Transverse colon (tissue), 4 donors: ENCODE results near the gene DCT.

ENCODE experiments used
- CTCF ChIP-seq, 5 experiments: fragments of 200-600 bp in 3 of 5; fragments of 450-650 bp in 2 of 5; sonication (generic) in 3 of 5; IDR thresholded peaks; 1 replicate in 2 of 5; 2 replicates in 3 of 5; pipeline ENCODE4 v1.5.1; 2016 to 2017; ENCODE audit warnings: antibody characterized with exemption in 5 of 5, inconsistent platforms in 3 of 5, mild to moderate bottlenecking in 2 of 5, moderate library complexity in 1 of 5
- EP300 ChIP-seq: sonication (generic); formaldehyde crosslinking; IDR thresholded peaks from one replicate; pipeline ENCODE4 v1.6.1; 2017; ENCODE audit warnings: antibody characterized with exemption, low read depth
- POLR2A ChIP-seq: fragments of 450-650 bp; IDR thresholded peaks from one replicate; pipeline ENCODE4 v1.6.1; 2016; ENCODE audit warnings: antibody characterized with exemption, mild to moderate bottlenecking, moderate library complexity
- POLR2AphosphoS5 ChIP-seq, 3 donors: sonication (generic); formaldehyde crosslinking; IDR thresholded peaks; one replicate each; pipeline ENCODE4 v1.6.1; 2016; ENCODE audit warnings: antibody characterized with exemption in 3 of 3

- TF ChIP-seq CTCF (IDR thresholded peaks at IDR 0.05): no peak
- TF ChIP-seq EP300: no peak
- no peak for TF ChIP-seq POLR2AphosphoS5 (IDR thresholded peaks at IDR 0.05)
- no peak for TF ChIP-seq POLR2A
These were observed 37.0 kb upstream of the DCT start for GRCh38 chr13:94516456-94516855.
